Stimulated activated CD8-positive, alpha-beta memory T cell treated with anti-CD3 and anti-CD28 coated beads, Interleukin-15, amount 100 ng/mL, for 1 hour (primary cell): ENCODE results near the gene PLXNB3.
"Not testable (repeated sequence)": the region's sequence is repeated elsewhere in the genome, so short reads cannot be mapped to it uniquely, and the experiment has no call there.

Experiments used
- DNase-seq: peaks from one replicate; pipeline ENCODE4 v3.0.0-alpha.2; 2020; ENCODE audit warnings: low read depth

PLXNB3 gene

GRCh38 chrX:153816831-153817690 lies 53.0 kb downstream of the PLXNB3 start:
- DNase-seq: no peak

GRCh38 chrX:153818064-153818463 lies 54.0 kb downstream of the PLXNB3 start:
- DNase-seq: not testable (repeated sequence)

- no peak for DNase-seq
Observed at GRCh38 chrX:153818571-153819383, 54.7 kb downstream of the PLXNB3 start.

GRCh38 chrX:153819384-153820040 lies 55.5 kb downstream of the PLXNB3 start:
- DNase-seq: no peak

- DNase-seq: no peak
Observed at GRCh38 chrX:153820601-153821000, 56.6 kb downstream of the PLXNB3 start.

- DNase-seq: no peak
Observed at GRCh38 chrX:153821066-153821465, 57.0 kb downstream of the PLXNB3 start.

GRCh38 chrX:153824348-153824747 lies 60.3 kb downstream of the PLXNB3 start:
- no peak for DNase-seq

GRCh38 chrX:153825042-153825441 lies 61.0 kb downstream of the PLXNB3 start:
- no peak for DNase-seq
